HEK293 (cell line): ENCODE measurements around the gene CDK14.

Experiments used
- CTCF ChIA-PET: fragments of 350-600 bp; formaldehyde crosslinking; extraction: SDS; loops from one replicate; lab custom pipeline; 2021; ENCODE audit warnings: antibody characterized with exemption; lab: Yijun Ruan, JAX
- POLR2A ChIA-PET: fragments of 300-600 bp; formaldehyde crosslinking; extraction: SDS; loops from one replicate; lab custom pipeline; 2020; ENCODE audit warnings: antibody characterized with exemption, inconsistent platforms; lab: Yijun Ruan, JAX
- H3K27ac ChIP-seq: fragments of 200-500 bp; sonication (Bioruptor generic); 2 replicates; pipeline ENCODE4 v1.5.1; 2014; ENCODE audit warnings: low read depth, low read length, control low read depth, inconsistent platforms; ENCODE audit errors: extremely low read depth
- H3K36me3 ChIP-seq, 2 experiments: fragments of 200-500 bp in 1 of 2; sonication (Bioruptor generic) in 1 of 2; 1 replicate in 1 of 2; 2 replicates in 1 of 2; pipeline ENCODE4 v1.5.1; 2014 to 2017; ENCODE audit warnings: inconsistent platforms in 2 of 2, low read length in 2 of 2; ENCODE audit not compliant: control insufficient read depth in 2 of 2, insufficient read depth in 1 of 2
- H3K4me1 ChIP-seq: fragments of 200-500 bp; sonication (Bioruptor generic); 2 replicates; pipeline ENCODE4 v1.5.1; 2014; ENCODE audit warnings: mild to moderate bottlenecking, low read length, inconsistent platforms; ENCODE audit not compliant: control insufficient read depth, insufficient read depth
- H3K4me3 ChIP-seq: 2 replicates; pipeline ENCODE4 v1.5.1; 2011; ENCODE audit warnings: low read depth, mild to moderate bottlenecking, control low read depth, low read length, moderate library complexity
- H3K9me3 ChIP-seq: fragments of 200-500 bp; sonication (Bioruptor generic); 2 replicates; pipeline ENCODE4 v1.5.1; 2014; ENCODE audit warnings: low read depth, low read length, inconsistent platforms; ENCODE audit not compliant: control insufficient read depth, insufficient read depth
- GLI4 ChIP-seq: fragments of 450-650 bp; formaldehyde crosslinking; IDR thresholded peaks from 2 replicates; pipeline ENCODE4 v1.5.1; 2016; ENCODE audit warnings: missing biosample characterization, missing genetic modification characterization
- ZFP41 ChIP-seq: fragments of 450-650 bp; formaldehyde crosslinking; IDR thresholded peaks from 2 replicates; pipeline ENCODE4 v1.5.1; 2016; ENCODE audit warnings: missing biosample characterization, missing genetic modification characterization, borderline replicate concordance
- ZNF10 ChIP-seq: fragments of 450-650 bp; formaldehyde crosslinking; IDR thresholded peaks from 2 replicates; pipeline ENCODE4 v1.5.1; 2017; ENCODE audit warnings: missing biosample characterization, missing genetic modification characterization
- ZNF155 ChIP-seq: fragments of 450-650 bp; formaldehyde crosslinking; IDR thresholded peaks from 2 replicates; pipeline ENCODE4 v1.5.1; 2016; ENCODE audit warnings: missing biosample characterization, missing genetic modification characterization
- ZNF184 ChIP-seq: fragments of 450-650 bp; IDR thresholded peaks from 2 replicates; pipeline ENCODE4 v1.5.1; 2018; ENCODE audit warnings: missing biosample characterization, mild to moderate bottlenecking, missing genetic modification characterization
- ZNF221 ChIP-seq: fragments of 450-650 bp; formaldehyde crosslinking; IDR thresholded peaks from 2 replicates; pipeline ENCODE4 v1.5.1; 2017; ENCODE audit warnings: missing biosample characterization, missing genetic modification characterization, borderline replicate concordance
- ZNF274 ChIP-seq, 2 experiments: fragments of 200-500 bp in 1 of 2; fragments of 450-650 bp in 1 of 2; sonication (Bioruptor generic) in 1 of 2; formaldehyde crosslinking in 1 of 2; IDR thresholded peaks; 2 replicates each; pipeline versions ENCODE4 v1.5.1 to v1.6.1; 2014 to 2016; ENCODE audit warnings: borderline replicate concordance in 1 of 2, inconsistent platforms in 1 of 2, low read length in 1 of 2, missing biosample characterization in 1 of 2, missing genetic modification characterization in 1 of 2
- ZNF292 ChIP-seq: fragments of 450-650 bp; formaldehyde crosslinking; IDR thresholded peaks from 2 replicates; pipeline ENCODE4 v1.5.1; 2016; ENCODE audit warnings: low read depth, missing biosample characterization, missing genetic modification characterization, borderline replicate concordance
- ZNF341 ChIP-seq: fragments of 450-650 bp; formaldehyde crosslinking; IDR thresholded peaks from 2 replicates; pipeline ENCODE4; 2016; ENCODE audit warnings: low read depth, missing biosample characterization, missing genetic modification characterization
- ZNF37A ChIP-seq: fragments of 450-650 bp; IDR thresholded peaks from 2 replicates; pipeline ENCODE4 v1.5.1; 2018; ENCODE audit warnings: missing biosample characterization, missing genetic modification characterization
- ZNF433 ChIP-seq: fragments of 450-650 bp; formaldehyde crosslinking; IDR thresholded peaks from 2 replicates; pipeline ENCODE4 v1.5.1; 2016; ENCODE audit warnings: missing biosample characterization, missing genetic modification characterization, low read depth
- ZNF514 ChIP-seq: fragments of 450-650 bp; formaldehyde crosslinking; IDR thresholded peaks from 2 replicates; pipeline ENCODE4 v1.5.1; 2016; ENCODE audit warnings: missing biosample characterization, missing genetic modification characterization
- ZNF521 ChIP-seq: fragments of 450-650 bp; formaldehyde crosslinking; IDR thresholded peaks from 2 replicates; pipeline ENCODE4 v1.5.1; 2017; ENCODE audit warnings: missing biosample characterization, mild to moderate bottlenecking, missing genetic modification characterization
- ZNF530 ChIP-seq: fragments of 450-650 bp; formaldehyde crosslinking; IDR thresholded peaks from 2 replicates; pipeline ENCODE4 v1.5.1; 2016; ENCODE audit warnings: low read depth, missing biosample characterization, missing genetic modification characterization
- ZNF548 ChIP-seq: fragments of 450-650 bp; formaldehyde crosslinking; IDR thresholded peaks from 2 replicates; pipeline ENCODE4 v1.5.1; 2016; ENCODE audit warnings: missing biosample characterization, missing genetic modification characterization
- ZNF555 ChIP-seq: fragments of 450-650 bp; formaldehyde crosslinking; conservative IDR thresholded peaks from 2 replicates; pipeline ENCODE4 v1.5.1; 2017; ENCODE audit warnings: missing biosample characterization, mild to moderate bottlenecking, missing genetic modification characterization, inconsistent platforms
- ZNF621 ChIP-seq: fragments of 450-650 bp; formaldehyde crosslinking; IDR thresholded peaks from 2 replicates; pipeline ENCODE4 v1.5.1; 2017; ENCODE audit warnings: missing biosample characterization, missing genetic modification characterization
- ZNF654 ChIP-seq: fragments of 450-650 bp; formaldehyde crosslinking; IDR thresholded peaks from 2 replicates; pipeline ENCODE4 v1.5.1; 2016; ENCODE audit warnings: low read depth, missing biosample characterization, missing genetic modification characterization
- ZNF658 ChIP-seq: fragments of 450-650 bp; formaldehyde crosslinking; IDR thresholded peaks from 2 replicates; pipeline ENCODE4; 2016; ENCODE audit warnings: missing biosample characterization, missing genetic modification characterization
- ZNF660 ChIP-seq: fragments of 450-650 bp; IDR thresholded peaks from 2 replicates; pipeline ENCODE4 v1.5.1; 2018; ENCODE audit warnings: missing biosample characterization, mild to moderate bottlenecking, missing genetic modification characterization
- ZNF830 ChIP-seq: fragments of 450-650 bp; IDR thresholded peaks from 2 replicates; pipeline ENCODE4 v1.5.0; 2018; ENCODE audit warnings: missing biosample characterization, missing genetic modification characterization, low read depth, mild to moderate bottlenecking, moderate library complexity

CDK14 gene

GRCh38 chr7:91045606-91046005 lies 449.5 kb downstream of the CDK14 start:
- Histone ChIP-seq H3K36me3 (no peaks in the 10 kb centered on the region), H3K27ac (no peak overlapping the region), H3K4me3 (no peak overlapping the region)
- ChIA-PET POLR2A (no interaction called here), CTCF (interaction anchor here (0.9 to 1.6 kb wide), 2 partner anchors 11 to 738 kb away, joined by 4 read pairs; no protein-coding TSS in a partner anchor)
- TF ChIP-seq ZFP41 = no peak
- TF ChIP-seq ZNF555 (tag by site-specific recombination) = no peak
- TF ChIP-seq ZNF433 = no peak
- TF ChIP-seq ZNF514 (tag by site-specific recombination) = no peak
- TF ChIP-seq ZNF10 (tag by site-specific recombination) = no peak
- no peak for TF ChIP-seq ZNF654
- TF ChIP-seq ZNF830 (tag by site-specific recombination) = no peak
- no peak for TF ChIP-seq ZNF341 (tag by site-specific recombination)
- TF ChIP-seq ZNF155 (tag by site-specific recombination) = no peak
- no peak for TF ChIP-seq ZNF660
- TF ChIP-seq ZNF184 = no peak
- no peak for TF ChIP-seq ZNF658
- TF ChIP-seq ZNF521 (tag by site-specific recombination) = no peak
- TF ChIP-seq, all 188 proteins: peak for 0
- H3K9me3 ChIP-seq = no peaks in the 10 kb centered on the region
- no peaks in the 10 kb centered on the region for H3K4me1 ChIP-seq

- no peaks in the 10 kb centered on the region for H3K4me1 ChIP-seq
- no peak overlapping the region for H3K4me3 ChIP-seq
- ChIA-PET POLR2A (no interaction called here), CTCF (interaction anchor here (0.7 kb wide), 1 partner anchor 840 kb away, joined by 3 read pairs; no protein-coding TSS in a partner anchor)
- H3K9me3 ChIP-seq = no peaks in the 10 kb centered on the region
- no peak overlapping the region for H3K27ac ChIP-seq
- TF ChIP-seq ZNF274 (IDR thresholded peaks at IDR 0.05; ENCODE audit: low read length) (no peak), ZNF274 (tag by site-specific recombination; IDR thresholded peaks at IDR 0.05; ENCODE audit: borderline replicate concordance) (no peak), GLI4 (tag by site-specific recombination) (no peak), ZNF548 (tag by site-specific recombination) (no peak), ZNF10 (tag by site-specific recombination) (no peak), ZNF530 (tag by site-specific recombination) (no peak), ZNF654 (peak; percentile 19; the same call in 1 of the 2 replicates), ZNF292 (no peak)
- no peaks in the 10 kb centered on the region for H3K36me3 ChIP-seq
Measured at GRCh38 chr7:91046322-91047089, 450.4 kb downstream of the CDK14 start.

DNA sequence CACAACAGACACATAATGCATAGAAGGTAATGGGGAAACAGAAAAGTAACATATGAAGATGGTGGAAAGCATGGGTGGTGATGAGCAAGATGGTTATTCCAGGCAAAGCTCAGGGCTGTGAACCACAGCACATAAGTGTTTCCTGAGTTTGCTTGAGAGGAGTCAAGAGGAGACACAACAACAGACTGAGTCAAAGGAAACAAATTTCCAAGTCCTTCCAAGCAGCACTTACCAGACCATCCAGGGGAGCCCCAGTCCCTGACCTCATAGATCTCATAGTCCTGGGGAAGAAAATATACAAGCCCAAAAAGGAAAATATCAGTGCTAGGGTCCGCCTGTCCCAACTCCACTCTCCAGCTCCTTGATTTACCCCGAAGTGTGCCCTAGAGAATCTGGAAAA lies 451.5 kb downstream of the CDK14 start:
- CTCF ChIA-PET = no interaction called here
- H3K4me3 ChIP-seq = no peak overlapping the region
- H3K9me3 ChIP-seq = no peaks in the 10 kb centered on the region
- no peak overlapping the region for H3K27ac ChIP-seq
- TF ChIP-seq ZNF221 (tag by site-specific recombination) (no peak), ZNF621 (tag by site-specific recombination) (no peak), ZNF37A (tag by site-specific recombination) (no peak)
- H3K36me3 ChIP-seq = no peaks in the 10 kb centered on the region
- H3K4me1 ChIP-seq = no peaks in the 10 kb centered on the region
- POLR2A ChIA-PET = no interaction called here
